Measurements from ENCODE around the gene NPIPA2. TPM values are rescaled to one million over a fixed set of nuclear protein-coding genes. Genes with fewer than 3 reads are reported as not detected.
A peak's percentile ranks its signal among the peaks of the same experiment; 100 is the strongest.
"Not testable (repeated sequence)": the region's sequence is repeated elsewhere in the genome, so short reads cannot be mapped to it uniquely, and the experiment has no call there.

Gene NPIPA2
- total RNA-seq (2022) (2.2 and 4.1 TPM in 2 replicates), Bru-seq, nascent RNA (percentile 2 among the genes with signal in this experiment), BruChase-seq, experiment 1, labeled RNA remaining after a 2-hour chase (percentile 12 among the genes with signal in this experiment), BruChase-seq, experiment 2, labeled RNA remaining after a 6-hour chase (percentile 11 among the genes with signal in this experiment)
- long read RNA-seq = 0 reads

DNA sequence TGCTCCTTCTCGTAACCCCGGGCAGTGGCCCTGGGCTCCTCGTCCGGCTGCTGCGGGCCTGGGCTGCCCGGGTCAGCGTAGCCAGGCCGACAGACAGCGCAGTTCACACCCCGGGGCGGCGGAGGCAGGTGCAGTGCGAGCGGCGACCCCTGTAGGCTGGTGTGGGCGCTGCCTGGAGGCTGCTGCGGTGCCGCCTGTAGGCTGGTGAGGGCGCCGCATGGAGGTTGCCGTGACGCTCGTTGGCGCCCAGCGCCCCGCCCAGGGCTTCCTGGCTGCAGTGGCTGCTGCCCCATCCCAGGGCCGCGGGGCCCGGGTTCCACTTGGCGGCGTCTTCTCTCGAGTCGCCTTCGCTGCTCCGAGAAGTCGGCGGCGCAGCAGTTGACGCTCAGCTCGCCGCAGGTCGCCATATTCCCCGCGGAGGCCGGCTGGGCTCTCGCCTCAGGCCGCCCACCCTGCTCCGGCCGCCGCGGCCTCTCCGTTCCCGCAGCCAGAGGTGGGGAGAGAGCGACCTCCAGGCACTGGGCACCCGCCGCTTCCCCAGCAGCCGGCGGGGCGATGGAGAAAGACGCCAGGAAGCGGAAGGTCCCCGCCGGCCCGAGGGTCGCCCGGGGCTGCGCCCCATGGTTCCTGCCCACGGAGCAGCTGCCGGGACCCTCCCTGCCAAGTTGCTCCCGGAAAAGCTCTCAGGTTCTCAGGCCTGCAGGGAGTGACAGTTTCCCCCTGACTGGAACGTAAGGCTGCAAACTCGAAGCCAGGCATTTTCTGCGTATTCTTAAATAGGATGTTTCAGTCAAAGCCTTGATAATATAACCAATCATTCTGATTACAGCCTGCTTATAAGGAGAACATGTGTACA is at the start of gene NPIPA2:
Gene NPIPA2, plus strand, starts transcription at position 261 of the 856 bp plus-strand sequence. CDS start 5,533 bp downstream, outside the sequence.
- H3K27me3 ChIP-seq (replicated peaks; ENCODE audit: control insufficient read depth, insufficient read depth, low read length); H3K36me3 ChIP-seq (ENCODE audit: control insufficient read depth, insufficient read depth, low read length); intact Hi-C loops (cut with micrococcal nuclease; ENCODE audit: unreplicated experiment); H3K4me3 ChIP-seq (ENCODE audit: low read depth, low read length); H3K9me3 Mint-ChIP-seq (ENCODE audit: unreplicated experiment); CTCF ChIA-PET; POLR2A ChIA-PET; H3K27ac Mint-ChIP-seq (ENCODE audit: unreplicated experiment); H3K4me1 Mint-ChIP-seq (ENCODE audit: low read depth, unreplicated experiment); H3K4me1 ChIP-seq; H3K27me3 Mint-ChIP-seq (ENCODE audit: insufficient read depth, unreplicated experiment); DNase-seq; H3K9me3 ChIP-seq; H3K36me3 Mint-ChIP-seq (ENCODE audit: insufficient read depth, unreplicated experiment); H3K4me3 Mint-ChIP-seq (ENCODE audit: unreplicated experiment): not testable (repeated sequence)
- BruUV-seq (replicated peaks) = TSS peak; percentile 87

DNA sequence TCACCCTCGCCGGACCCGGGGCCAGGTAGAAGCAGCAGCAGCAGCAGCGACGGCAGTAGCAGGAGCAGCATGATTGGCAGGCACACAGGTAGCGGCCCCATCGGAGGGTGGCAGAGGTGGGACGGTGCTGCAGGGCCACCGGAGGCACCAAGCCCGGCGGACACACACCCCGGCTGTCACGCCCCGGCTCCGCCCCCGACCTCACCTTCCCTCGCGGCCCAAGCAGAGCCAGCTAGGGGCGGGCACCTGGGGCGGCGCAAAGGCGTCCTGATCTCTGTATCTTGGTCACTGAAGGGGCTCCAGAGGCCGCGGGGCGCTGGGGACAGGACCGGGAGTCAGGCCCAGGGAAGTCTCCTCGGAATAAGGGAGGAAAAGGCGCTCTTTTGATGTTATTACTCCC is 48.2 kb upstream of the NPIPA2 start, which contains the start of gene PLA2G10:
Gene PLA2G10, minus strand, starts transcription at position 180 of the 400 bp plus-strand sequence. Its CDS starts 79 bp downstream, at position 101.
- H3K9me3 Mint-ChIP-seq (ENCODE audit: unreplicated experiment); intact Hi-C loops (cut with micrococcal nuclease; ENCODE audit: unreplicated experiment); H3K4me1 ChIP-seq; H3K4me1 Mint-ChIP-seq (ENCODE audit: low read depth, unreplicated experiment); H3K4me3 Mint-ChIP-seq (ENCODE audit: unreplicated experiment); POLR2A ChIA-PET; CTCF ChIA-PET; H3K27me3 ChIP-seq (replicated peaks; ENCODE audit: control insufficient read depth, insufficient read depth, low read length); H3K27ac Mint-ChIP-seq (ENCODE audit: unreplicated experiment); DNase-seq; H3K9me3 ChIP-seq; BruUV-seq (replicated peaks); H3K4me3 ChIP-seq (ENCODE audit: low read depth, low read length); H3K36me3 Mint-ChIP-seq (ENCODE audit: insufficient read depth, unreplicated experiment); H3K36me3 ChIP-seq (ENCODE audit: control insufficient read depth, insufficient read depth, low read length); H3K27me3 Mint-ChIP-seq (ENCODE audit: insufficient read depth, unreplicated experiment): not testable (repeated sequence)

DNA sequence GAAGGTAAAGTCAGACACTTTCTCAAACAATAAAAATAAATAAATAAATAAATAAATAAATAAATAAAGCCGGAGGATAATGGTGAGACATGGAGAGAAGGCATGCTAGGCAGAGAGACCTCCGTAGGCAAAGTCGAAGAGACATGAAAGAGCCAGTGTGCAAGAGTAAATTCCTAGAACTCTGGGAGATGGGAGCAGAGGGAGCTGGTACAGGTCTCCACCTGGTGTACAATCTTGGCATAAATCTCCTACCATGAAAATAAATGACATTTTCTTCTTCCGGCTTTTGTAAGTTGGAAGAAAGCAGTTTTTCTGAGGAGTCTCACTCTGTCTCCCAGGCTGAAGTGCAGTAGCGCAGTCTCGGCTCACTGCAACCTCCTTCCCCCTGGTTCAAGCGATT is 40.5 kb upstream of the NPIPA2 start:
- H3K36me3 ChIP-seq (ENCODE audit: control insufficient read depth, insufficient read depth, low read length); H3K27me3 ChIP-seq (replicated peaks; ENCODE audit: control insufficient read depth, insufficient read depth, low read length); POLR2A ChIA-PET; H3K4me1 Mint-ChIP-seq (ENCODE audit: low read depth, unreplicated experiment); intact Hi-C loops (cut with micrococcal nuclease; ENCODE audit: unreplicated experiment); H3K9me3 ChIP-seq; BruUV-seq (replicated peaks); H3K9me3 Mint-ChIP-seq (ENCODE audit: unreplicated experiment); DNase-seq; H3K27me3 Mint-ChIP-seq (ENCODE audit: insufficient read depth, unreplicated experiment); H3K4me3 ChIP-seq (ENCODE audit: low read depth, low read length); CTCF ChIA-PET; H3K4me3 Mint-ChIP-seq (ENCODE audit: unreplicated experiment); H3K4me1 ChIP-seq; H3K27ac Mint-ChIP-seq (ENCODE audit: unreplicated experiment); H3K36me3 Mint-ChIP-seq (ENCODE audit: insufficient read depth, unreplicated experiment): not testable (repeated sequence)

DNA sequence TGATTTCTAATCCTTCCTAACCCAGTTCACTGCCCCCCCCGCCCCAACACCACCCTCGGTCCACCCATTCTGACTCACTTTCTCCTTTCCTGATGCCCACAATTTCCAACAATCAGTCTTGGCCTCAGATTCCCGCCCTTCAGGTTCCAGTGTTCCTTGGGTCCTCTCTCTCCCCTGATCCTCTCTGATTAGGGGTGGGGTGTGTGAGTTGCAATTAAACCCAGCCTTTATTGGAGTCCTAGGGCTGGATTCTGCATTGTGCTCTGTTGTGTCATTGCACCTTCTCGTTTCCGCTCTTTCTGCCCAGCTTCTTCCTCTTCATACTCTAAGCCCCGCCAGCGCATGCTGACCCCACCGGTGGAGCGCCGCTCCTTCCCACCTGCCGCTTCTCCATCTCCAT is 39.7 kb upstream of the NPIPA2 start:
- H3K36me3 Mint-ChIP-seq (ENCODE audit: insufficient read depth, unreplicated experiment); H3K9me3 ChIP-seq; POLR2A ChIA-PET: not testable (repeated sequence)

DNA sequence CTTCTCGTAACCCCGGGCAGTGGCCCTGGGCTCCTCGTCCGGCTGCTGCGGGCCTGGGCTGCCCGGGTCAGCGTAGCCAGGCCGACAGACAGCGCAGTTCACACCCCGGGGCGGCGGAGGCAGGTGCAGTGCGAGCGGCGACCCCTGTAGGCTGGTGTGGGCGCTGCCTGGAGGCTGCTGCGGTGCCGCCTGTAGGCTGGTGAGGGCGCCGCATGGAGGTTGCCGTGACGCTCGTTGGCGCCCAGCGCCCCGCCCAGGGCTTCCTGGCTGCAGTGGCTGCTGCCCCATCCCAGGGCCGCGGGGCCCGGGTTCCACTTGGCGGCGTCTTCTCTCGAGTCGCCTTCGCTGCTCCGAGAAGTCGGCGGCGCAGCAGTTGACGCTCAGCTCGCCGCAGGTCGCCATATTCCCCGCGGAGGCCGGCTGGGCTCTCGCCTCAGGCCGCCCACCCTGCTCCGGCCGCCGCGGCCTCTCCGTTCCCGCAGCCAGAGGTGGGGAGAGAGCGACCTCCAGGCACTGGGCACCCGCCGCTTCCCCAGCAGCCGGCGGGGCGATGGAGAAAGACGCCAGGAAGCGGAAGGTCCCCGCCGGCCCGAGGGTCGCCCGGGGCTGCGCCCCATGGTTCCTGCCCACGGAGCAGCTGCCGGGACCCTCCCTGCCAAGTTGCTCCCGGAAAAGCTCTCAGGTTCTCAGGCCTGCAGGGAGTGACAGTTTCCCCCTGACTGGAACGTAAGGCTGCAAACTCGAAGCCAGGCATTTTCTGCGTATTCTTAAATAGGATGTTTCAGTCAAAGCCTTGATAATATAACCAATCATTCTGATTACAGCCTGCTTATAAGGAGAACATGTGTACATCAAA is 38.9 kb upstream of the NPIPA2 start, which contains the start of gene NPIPA3:
Gene NPIPA3, plus strand, starts transcription at position 256 of the 856 bp plus-strand sequence. CDS start 5,533 bp downstream, outside the sequence.
- not testable (repeated sequence) for H3K9me3 Mint-ChIP-seq (ENCODE audit: unreplicated experiment); H3K27ac Mint-ChIP-seq (ENCODE audit: unreplicated experiment)

More for the DNA sequence above, 39.7 kb upstream of the NPIPA2 start:
- H3K27ac Mint-ChIP-seq (ENCODE audit: unreplicated experiment); H3K9me3 Mint-ChIP-seq (ENCODE audit: unreplicated experiment); CTCF ChIA-PET; H3K4me3 ChIP-seq (ENCODE audit: low read depth, low read length); intact Hi-C loops (cut with micrococcal nuclease; ENCODE audit: unreplicated experiment); DNase-seq; H3K27me3 Mint-ChIP-seq (ENCODE audit: insufficient read depth, unreplicated experiment); H3K4me1 ChIP-seq; H3K36me3 ChIP-seq (ENCODE audit: control insufficient read depth, insufficient read depth, low read length); H3K27me3 ChIP-seq (replicated peaks; ENCODE audit: control insufficient read depth, insufficient read depth, low read length); BruUV-seq (replicated peaks); H3K4me1 Mint-ChIP-seq (ENCODE audit: low read depth, unreplicated experiment); H3K4me3 Mint-ChIP-seq (ENCODE audit: unreplicated experiment): not testable (repeated sequence)

DNA sequence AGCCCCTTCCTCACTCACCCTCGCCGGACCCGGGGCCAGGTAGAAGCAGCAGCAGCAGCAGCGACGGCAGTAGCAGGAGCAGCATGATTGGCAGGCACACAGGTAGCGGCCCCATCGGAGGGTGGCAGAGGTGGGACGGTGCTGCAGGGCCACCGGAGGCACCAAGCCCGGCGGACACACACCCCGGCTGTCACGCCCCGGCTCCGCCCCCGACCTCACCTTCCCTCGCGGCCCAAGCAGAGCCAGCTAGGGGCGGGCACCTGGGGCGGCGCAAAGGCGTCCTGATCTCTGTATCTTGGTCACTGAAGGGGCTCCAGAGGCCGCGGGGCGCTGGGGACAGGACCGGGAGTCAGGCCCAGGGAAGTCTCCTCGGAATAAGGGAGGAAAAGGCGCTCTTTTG is 9.1 kb upstream of the NPIPA2 start:
- H3K4me3 Mint-ChIP-seq (ENCODE audit: unreplicated experiment); H3K4me1 Mint-ChIP-seq (ENCODE audit: low read depth, unreplicated experiment); POLR2A ChIA-PET; H3K9me3 ChIP-seq; H3K36me3 Mint-ChIP-seq (ENCODE audit: insufficient read depth, unreplicated experiment); DNase-seq; H3K9me3 Mint-ChIP-seq (ENCODE audit: unreplicated experiment); H3K4me1 ChIP-seq; H3K27me3 Mint-ChIP-seq (ENCODE audit: insufficient read depth, unreplicated experiment); H3K4me3 ChIP-seq (ENCODE audit: low read depth, low read length); H3K27me3 ChIP-seq (replicated peaks; ENCODE audit: control insufficient read depth, insufficient read depth, low read length); H3K27ac Mint-ChIP-seq (ENCODE audit: unreplicated experiment); BruUV-seq (replicated peaks); CTCF ChIA-PET; intact Hi-C loops (cut with micrococcal nuclease; ENCODE audit: unreplicated experiment); H3K36me3 ChIP-seq (ENCODE audit: control insufficient read depth, insufficient read depth, low read length): not testable (repeated sequence)

More for the DNA sequence above, 38.9 kb upstream of the NPIPA2 start, which contains the start of gene NPIPA3:
- H3K4me3 ChIP-seq (ENCODE audit: low read depth, low read length); H3K4me1 ChIP-seq; BruUV-seq (replicated peaks); H3K9me3 ChIP-seq; H3K4me1 Mint-ChIP-seq (ENCODE audit: low read depth, unreplicated experiment); POLR2A ChIA-PET; intact Hi-C loops (cut with micrococcal nuclease; ENCODE audit: unreplicated experiment); DNase-seq; H3K36me3 ChIP-seq (ENCODE audit: control insufficient read depth, insufficient read depth, low read length); H3K36me3 Mint-ChIP-seq (ENCODE audit: insufficient read depth, unreplicated experiment); H3K27me3 ChIP-seq (replicated peaks; ENCODE audit: control insufficient read depth, insufficient read depth, low read length); CTCF ChIA-PET; H3K27me3 Mint-ChIP-seq (ENCODE audit: insufficient read depth, unreplicated experiment); H3K4me3 Mint-ChIP-seq (ENCODE audit: unreplicated experiment): not testable (repeated sequence)
